PC-3 (cell line): ENCODE results near the gene IL17D. TPM values are rescaled to one million over a fixed set of nuclear protein-coding genes. Genes with fewer than 3 reads are reported as not detected.
A peak's percentile ranks its signal among the peaks of the same experiment; 100 is the strongest.

Source experiments
- ATAC-seq: fragments of 200-7000 bp; cut with Tn5 transposase; 2 replicates; pipeline ENCODE4 v1.9.1; 2020; ENCODE audit warnings: mild to moderate bottlenecking, moderate library complexity
- BruUV-seq: library from RNA; stranded (reverse); fragments of 400-500 nt; replicated peaks from 2 replicates; lab custom pipeline; 2021; lab: Mats Ljungman, UMichigan
- CTCF ChIA-PET: fragments of 300-600 bp; sonication (Branson Sonifier 250); formaldehyde crosslinking; loops from one replicate; lab custom pipeline; 2022; ENCODE audit warnings: antibody characterized with exemption; lab: Charles Lee
- POLR2A ChIA-PET: fragments of 300-600 bp; sonication (Branson Sonifier 250); formaldehyde crosslinking; loops from one replicate; lab custom pipeline; 2022; ENCODE audit warnings: antibody characterized with exemption; ENCODE audit not compliant: unreplicated experiment; lab: Charles Lee
- DNase-seq: peaks from one replicate; pipeline ENCODE4 v3.0.0-alpha.2; 2015
- H2AFZ ChIP-seq: fragments of 300-600 bp; sonication (generic); 2 replicates; pipeline ENCODE4 v1.6.0; 2016; ENCODE audit warnings: antibody characterized with exemption, low read length
- H3F3A ChIP-seq: fragments of 300-600 bp; sonication (generic); one replicate; pipeline ENCODE4 v1.6.0; 2017; ENCODE audit warnings: antibody characterized with exemption, low read length, control low read depth, mild to moderate bottlenecking; ENCODE audit not compliant: unreplicated experiment
- H3K27ac ChIP-seq: fragments of 300-600 bp; sonication (generic); 2 replicates; pipeline ENCODE4 v1.5.1; 2016; ENCODE audit warnings: mild to moderate bottlenecking, low read length
- H3K27me3 ChIP-seq: fragments of 300-600 bp; sonication (generic); 2 replicates; pipeline ENCODE4 v1.6.1; 2016; ENCODE audit warnings: low read length, mixed read lengths
- H3K36me3 ChIP-seq: fragments of 300-600 bp; sonication (generic); 2 replicates; pipeline ENCODE4 v1.6.1; 2016; ENCODE audit warnings: low read depth, mixed run types, low read length, mixed read lengths
- H3K4me1 ChIP-seq: fragments of 300-600 bp; sonication (generic); 2 replicates; pipeline ENCODE4 v1.5.1; 2016; ENCODE audit warnings: low read length; ENCODE audit not compliant: insufficient read depth
- H3K4me2 ChIP-seq: fragments of 300-600 bp; sonication (generic); 2 replicates; pipeline ENCODE4 v1.6.0; 2016; ENCODE audit warnings: low read length
- H3K4me3 ChIP-seq: fragments of 300-600 bp; sonication (generic); 2 replicates; pipeline ENCODE4 v1.5.1; 2016; ENCODE audit warnings: mild to moderate bottlenecking, low read length, mixed read lengths
- H3K79me2 ChIP-seq: fragments of 300-600 bp; sonication (generic); 2 replicates; pipeline ENCODE4 v1.6.1; 2017; ENCODE audit warnings: low read length, mixed read lengths
- H3K9ac ChIP-seq: fragments of 300-600 bp; sonication (generic); 2 replicates; pipeline ENCODE4 v1.6.0; 2016; ENCODE audit warnings: mild to moderate bottlenecking, low read length
- H3K9me2 ChIP-seq: fragments of 300-600 bp; sonication (generic); replicated peaks from 2 replicates; pipeline ENCODE4 v1.6.1; 2016; ENCODE audit warnings: mixed run types, low read length, mixed read lengths
- H3K9me3 ChIP-seq: fragments of 300-600 bp; sonication (generic); 2 replicates; pipeline ENCODE4 v1.6.1; 2016; ENCODE audit warnings: low read length, mixed read lengths
- H4K20me1 ChIP-seq: fragments of 300-600 bp; sonication (generic); 2 replicates; pipeline ENCODE4 v1.6.1; 2016; ENCODE audit warnings: low read length, mixed read lengths
- EZH2 ChIP-seq: fragments of 300-600 bp; sonication (generic); IDR thresholded peaks from one replicate; pipeline ENCODE4 v1.6.1; 2017; ENCODE audit warnings: antibody characterized with exemption, mild to moderate bottlenecking, low read length; ENCODE audit not compliant: unreplicated experiment
- EZH2phosphoT487 ChIP-seq: fragments of 300-600 bp; sonication (generic); IDR thresholded peaks from 2 replicates; pipeline ENCODE4 v1.6.1; 2018; ENCODE audit warnings: mild to moderate bottlenecking, antibody characterized with exemption, low read length, borderline replicate concordance
- intact Hi-C: fragments of 100-400 bp; cut with micrococcal nuclease; formaldehyde crosslinking; loops from 2 replicates; pipeline ENCODE4 v1.9.0; 2023
- total RNA-seq: library from RNA; depleted of rRNA; stranded (reverse); fragments of >200 nt; gene quantifications from 2 replicates; pipeline ENCODE4 v1.2.3, GENCODE V29; 2014
- TF ChIP-seq, protein P1 (sequence below): fragments of 300-600 bp; sonication (generic); conservative IDR thresholded peaks from 2 replicates; pipeline ENCODE4 v1.5.1; 2017; ENCODE audit warnings: antibody characterized with exemption, low read depth, mild to moderate bottlenecking, low read length

Gene IL17D
- total RNA-seq, 1 experiment from 2014 or later: 1.1 TPM

DNA sequence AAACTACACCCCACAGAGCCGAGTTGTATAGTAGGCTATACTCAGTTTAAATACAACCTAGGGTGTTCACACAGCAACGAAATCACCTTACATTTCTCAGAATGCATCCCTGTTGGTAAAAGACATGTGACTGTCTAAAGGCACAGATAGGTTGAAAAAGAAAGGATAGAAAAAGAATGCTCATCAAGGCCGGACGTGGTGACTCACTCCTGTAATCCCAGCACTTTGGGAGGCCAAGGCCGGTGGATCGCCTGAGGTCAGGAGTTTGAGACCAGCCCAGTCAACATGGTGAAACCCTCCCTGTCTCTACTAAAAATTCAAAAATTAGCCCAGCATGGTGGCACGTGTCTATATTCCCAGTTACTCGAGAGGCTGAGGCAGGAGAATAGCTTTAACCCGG, 3.8 kb upstream of the IL17D start:
- Histone ChIP-seq H3K79me2 (peaks cover 6% of the 10 kb centered on the region), H3K27me3 (no peaks in the 10 kb centered on the region), H3K9me2 (no peaks in the 10 kb centered on the region), H3F3A (no peaks in the 10 kb centered on the region), H3K4me1 (peaks cover 25% of the 10 kb centered on the region), H3K36me3 (no peaks in the 10 kb centered on the region), H4K20me1 (no peaks in the 10 kb centered on the region), H3K9ac (no peak overlapping the region), H2AFZ (no peak overlapping the region), H3K4me2 (no peak overlapping the region), H3K9me3 (no peaks in the 10 kb centered on the region), H3K4me3 (no peak overlapping the region), H3K27ac (no peak overlapping the region)
- intact Hi-C loops: loop anchor here (5.0 kb wide), 2 partner anchors 82 to 132 kb away; partner anchors contain the start of gene IFT88
- ChIA-PET POLR2A (no interaction called here), CTCF (no interaction called here)
- ATAC-seq (no peak), DNase-seq (no peak)
- no peak for TF ChIP-seq EZH2phosphoT487
- TF ChIP-seq, protein P1, sequence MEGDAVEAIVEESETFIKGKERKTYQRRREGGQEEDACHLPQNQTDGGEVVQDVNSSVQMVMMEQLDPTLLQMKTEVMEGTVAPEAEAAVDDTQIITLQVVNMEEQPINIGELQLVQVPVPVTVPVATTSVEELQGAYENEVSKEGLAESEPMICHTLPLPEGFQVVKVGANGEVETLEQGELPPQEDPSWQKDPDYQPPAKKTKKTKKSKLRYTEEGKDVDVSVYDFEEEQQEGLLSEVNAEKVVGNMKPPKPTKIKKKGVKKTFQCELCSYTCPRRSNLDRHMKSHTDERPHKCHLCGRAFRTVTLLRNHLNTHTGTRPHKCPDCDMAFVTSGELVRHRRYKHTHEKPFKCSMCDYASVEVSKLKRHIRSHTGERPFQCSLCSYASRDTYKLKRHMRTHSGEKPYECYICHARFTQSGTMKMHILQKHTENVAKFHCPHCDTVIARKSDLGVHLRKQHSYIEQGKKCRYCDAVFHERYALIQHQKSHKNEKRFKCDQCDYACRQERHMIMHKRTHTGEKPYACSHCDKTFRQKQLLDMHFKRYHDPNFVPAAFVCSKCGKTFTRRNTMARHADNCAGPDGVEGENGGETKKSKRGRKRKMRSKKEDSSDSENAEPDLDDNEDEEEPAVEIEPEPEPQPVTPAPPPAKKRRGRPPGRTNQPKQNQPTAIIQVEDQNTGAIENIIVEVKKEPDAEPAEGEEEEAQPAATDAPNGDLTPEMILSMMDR: no peak
- no peak for TF ChIP-seq EZH2
- no TSS peak for BruUV-seq

DNA sequence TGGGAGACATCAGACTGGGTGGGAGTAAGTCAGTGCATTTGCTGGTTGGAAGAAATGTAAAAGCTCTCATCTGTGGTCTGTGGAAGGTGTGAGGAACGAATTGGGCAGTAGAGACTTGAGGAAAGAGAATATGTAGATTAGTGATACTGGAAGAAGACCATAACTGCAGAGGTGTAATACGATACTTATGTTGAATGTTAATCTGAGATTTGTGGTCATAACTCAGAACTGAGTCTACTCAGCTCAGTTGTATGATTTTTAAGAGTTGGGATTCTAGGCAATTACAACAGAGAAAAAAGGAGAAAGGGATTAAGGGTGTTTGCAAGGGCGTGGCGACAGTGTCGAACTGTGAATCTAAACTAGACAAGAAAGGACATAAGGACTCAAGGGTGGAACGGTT, 3.2 kb upstream of the IL17D start:
- no peak overlapping the region for H3K4me3 ChIP-seq
- intact Hi-C loops: loop anchor here (5.0 kb wide), 2 partner anchors 83 to 133 kb away; partner anchors contain the start of gene IFT88
- no TSS peak for BruUV-seq
- TF ChIP-seq EZH2phosphoT487: no peak
- TF ChIP-seq EZH2: no peak
- TF ChIP-seq, protein P1: no peak
- no peaks in the 10 kb centered on the region for H4K20me1 ChIP-seq
- ATAC-seq (no peak), DNase-seq (no peak)
- ChIA-PET CTCF (no interaction called here), POLR2A (no interaction called here)
- no peak overlapping the region for H3K27ac ChIP-seq
- H3K4me1 ChIP-seq: peaks cover 25% of the 10 kb centered on the region
- no peak overlapping the region for H3K9ac ChIP-seq
- H3K9me2 ChIP-seq: no peaks in the 10 kb centered on the region
- H3K27me3 ChIP-seq: no peaks in the 10 kb centered on the region
- peaks cover 6% of the 10 kb centered on the region for H3K79me2 ChIP-seq
- H3K36me3 ChIP-seq: no peaks in the 10 kb centered on the region
- H3K4me2 ChIP-seq: no peak overlapping the region
- no peaks in the 10 kb centered on the region for H3F3A ChIP-seq
- no peaks in the 10 kb centered on the region for H3K9me3 ChIP-seq
- no peak overlapping the region for H2AFZ ChIP-seq

DNA sequence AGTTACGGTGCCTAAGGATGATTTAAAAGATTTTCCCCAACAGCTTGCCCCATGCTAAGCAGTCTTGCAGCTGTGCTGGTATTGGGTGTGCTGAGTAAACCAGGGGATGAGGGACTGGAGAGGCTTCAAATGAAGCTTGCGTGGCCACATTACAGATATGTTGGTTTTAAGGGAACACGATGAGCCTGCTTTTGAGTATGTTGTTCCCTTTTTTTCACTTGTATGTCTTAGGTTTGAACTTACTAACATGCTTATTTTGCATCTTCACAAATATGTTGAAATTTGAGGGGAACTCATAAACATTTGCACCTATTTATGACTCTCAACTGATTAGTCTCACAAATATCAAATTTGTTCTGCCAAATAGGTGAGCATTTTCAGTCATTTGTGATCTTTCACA, 2.0 kb upstream of the IL17D start:
- DNase-seq (no peak), ATAC-seq (no peak)
- peak overlapping the region; percentile 96; the same call in 1 of the 2 replicates for H3K4me2 ChIP-seq
- H3K36me3 ChIP-seq: no peaks in the 10 kb centered on the region
- H3K27me3 ChIP-seq: no peaks in the 10 kb centered on the region
- H3K79me2 ChIP-seq: peaks cover 6% of the 10 kb centered on the region
- intact Hi-C loops: loop anchor here (5.0 kb wide), 2 partner anchors 84 to 134 kb away; partner anchors contain the start of gene IFT88
- H3K27ac ChIP-seq: no peak overlapping the region
- no peaks in the 10 kb centered on the region for H3K9me3 ChIP-seq
- no peaks in the 10 kb centered on the region for H3K9me2 ChIP-seq
- ChIA-PET POLR2A (no interaction called here), CTCF (interaction anchor here (0.6 kb wide), 1 partner anchor 208 kb away, joined by 3 read pairs; no protein-coding TSS in a partner anchor)
- H3F3A ChIP-seq: no peaks in the 10 kb centered on the region
- TF ChIP-seq, protein P1: no peak
- H2AFZ ChIP-seq: no peak overlapping the region
- H3K9ac ChIP-seq: no peak overlapping the region
- H4K20me1 ChIP-seq: no peaks in the 10 kb centered on the region
- BruUV-seq: no TSS peak
- H3K4me3 ChIP-seq: no peak overlapping the region
- peaks cover 25% of the 10 kb centered on the region for H3K4me1 ChIP-seq
